ES-I3 (cell line): ENCODE results near the gene MAN2A2.

ENCODE experiments used
- H3K36me3 ChIP-seq: 2 replicates; pipeline ENCODE4 v1.6.1; 2013; ENCODE audit warnings: mild to moderate bottlenecking, low read length, control low read depth, moderate library complexity; ENCODE audit not compliant: insufficient read depth
- H3K4me1 ChIP-seq: 2 replicates; pipeline ENCODE4 v1.6.1; 2013; ENCODE audit warnings: mild to moderate bottlenecking, control low read depth, low read length; ENCODE audit not compliant: insufficient read depth
- H3K9ac ChIP-seq: 2 replicates; pipeline ENCODE4 v1.6.1; 2013; ENCODE audit warnings: low read depth, mild to moderate bottlenecking, low read length, moderate library complexity
- H3K9me3 ChIP-seq: 2 replicates; pipeline ENCODE4 v1.6.1; 2013; ENCODE audit warnings: mild to moderate bottlenecking, low read length, moderate library complexity; ENCODE audit not compliant: control insufficient read depth, insufficient read depth

The MAN2A2 gene

DNA sequence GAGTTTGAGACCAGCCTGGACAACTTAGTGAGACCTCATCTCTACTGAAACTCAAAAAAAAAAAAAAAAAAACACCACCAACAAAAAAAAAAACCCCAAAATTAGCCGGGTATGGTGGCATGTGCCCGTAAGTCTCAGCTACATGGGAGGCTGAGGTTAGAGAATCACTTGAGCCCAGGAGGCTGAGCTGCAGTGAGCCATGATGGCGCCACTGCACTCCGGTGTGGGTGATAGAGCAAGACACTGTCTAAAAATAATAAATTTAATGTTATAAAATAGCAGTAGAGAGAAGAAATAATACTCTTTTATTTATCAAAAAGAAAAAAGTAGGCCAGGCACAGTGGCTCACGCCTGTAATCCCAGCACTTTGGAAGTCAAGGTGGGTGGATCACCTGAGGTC, 69.0 kb downstream of the MAN2A2 start:
- no peaks in the 10 kb centered on the region for H3K9me3 ChIP-seq
- H3K9ac ChIP-seq = no peak overlapping the region
- peaks cover 42% of the 10 kb centered on the region for H3K36me3 ChIP-seq
- no peaks in the 10 kb centered on the region for H3K4me1 ChIP-seq
